SK-N-SH treated with all-trans-retinoic acid at 6 μM for 48 hours (cell line): ENCODE measurements around the gene KRR1.
"Not testable (repeated sequence)": the region's sequence is repeated elsewhere in the genome, so short reads cannot be mapped to it uniquely, and the experiment has no call there.

Source experiments
- ATAC-seq: fragments of 200-7000 bp; cut with Tn5 transposase; 3 replicates; pipeline ENCODE4 v1.9.1; 2020; ENCODE audit warnings: mild to moderate bottlenecking, moderate library complexity
- ARNTL ChIP-seq: fragments of 450-650 bp; formaldehyde crosslinking; IDR thresholded peaks from 2 replicates; pipeline ENCODE4 v1.5.0; 2020; ENCODE audit warnings: low read depth, mild to moderate bottlenecking, moderate library complexity, borderline replicate concordance
- TOX ChIP-seq: fragments of 250-450 bp; sonication (Bioruptor Pico); IDR thresholded peaks from 2 replicates; pipeline ENCODE4 v1.8.0; 2021; ENCODE audit warnings: mild to moderate bottlenecking, moderate library complexity, borderline replicate concordance
- ZC3H10 ChIP-seq: fragments of 250-450 bp; sonication (Bioruptor Pico); IDR thresholded peaks from 2 replicates; pipeline ENCODE4 v1.5.1; 2021; ENCODE audit warnings: mild to moderate bottlenecking, moderate library complexity
- ZFP30 ChIP-seq: fragments of 450-650 bp; formaldehyde crosslinking; IDR thresholded peaks from 2 replicates; pipeline ENCODE4 v1.5.0; 2022; ENCODE audit warnings: mild to moderate bottlenecking, moderate library complexity
- ZNF565 ChIP-seq: fragments of 450-650 bp; formaldehyde crosslinking; conservative IDR thresholded peaks from 2 replicates; pipeline ENCODE4 v1.5.0; 2020; ENCODE audit warnings: low read depth, mild to moderate bottlenecking, moderate library complexity
- ZNF8 ChIP-seq: fragments of 450-650 bp; formaldehyde crosslinking; IDR thresholded peaks from 2 replicates; pipeline ENCODE4 v1.5.0; 2020; ENCODE audit warnings: mild to moderate bottlenecking, moderate library complexity
- TF ChIP-seq, protein P1 (sequence below): fragments of 250-450 bp; sonication (Bioruptor Pico); IDR thresholded peaks from 2 replicates; pipeline ENCODE4 v1.5.1; 2020; ENCODE audit warnings: low read depth, mild to moderate bottlenecking, moderate library complexity

The KRR1 gene

DNA sequence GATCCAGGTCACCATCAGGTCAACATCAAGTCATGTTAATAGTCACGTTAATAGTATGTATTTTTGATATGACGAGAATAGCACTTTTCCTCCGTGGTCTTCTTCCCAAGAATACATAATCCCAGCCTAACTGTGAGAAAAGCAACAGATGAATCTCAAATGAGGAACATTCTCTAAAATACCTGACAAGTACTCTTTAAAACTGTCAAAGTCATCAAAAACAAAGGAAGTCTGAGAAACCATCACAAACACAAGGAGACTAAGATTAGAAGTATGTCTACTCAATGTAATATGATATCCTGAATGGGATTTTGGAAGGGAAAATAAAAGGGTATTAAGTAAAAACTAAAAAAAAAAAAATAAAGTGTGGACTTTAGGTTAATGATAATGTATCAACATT lies 67.7 kb downstream of the KRR1 start:
- no peak for TF ChIP-seq ZC3H10 (CRISPR knock-in tag)
- no peak for TF ChIP-seq TOX (CRISPR knock-in tag)
- TF ChIP-seq ARNTL (CRISPR knock-in tag): no peak
- TF ChIP-seq, protein P1, sequence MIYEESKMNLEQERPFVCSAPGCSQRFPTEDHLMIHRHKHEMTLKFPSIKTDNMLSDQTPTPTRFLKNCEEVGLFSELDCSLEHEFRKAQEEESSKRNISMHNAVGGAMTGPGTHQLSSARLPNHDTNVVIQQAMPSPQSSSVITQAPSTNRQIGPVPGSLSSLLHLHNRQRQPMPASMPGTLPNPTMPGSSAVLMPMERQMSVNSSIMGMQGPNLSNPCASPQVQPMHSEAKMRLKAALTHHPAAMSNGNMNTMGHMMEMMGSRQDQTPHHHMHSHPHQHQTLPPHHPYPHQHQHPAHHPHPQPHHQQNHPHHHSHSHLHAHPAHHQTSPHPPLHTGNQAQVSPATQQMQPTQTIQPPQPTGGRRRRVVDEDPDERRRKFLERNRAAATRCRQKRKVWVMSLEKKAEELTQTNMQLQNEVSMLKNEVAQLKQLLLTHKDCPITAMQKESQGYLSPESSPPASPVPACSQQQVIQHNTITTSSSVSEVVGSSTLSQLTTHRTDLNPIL (CRISPR knock-in tag): no peak
- no peak for TF ChIP-seq ZNF8
- TF ChIP-seq ZFP30 (CRISPR knock-in tag): no peak
- no peak for TF ChIP-seq ZNF565 (CRISPR knock-in tag)
- no peak for ATAC-seq

DNA sequence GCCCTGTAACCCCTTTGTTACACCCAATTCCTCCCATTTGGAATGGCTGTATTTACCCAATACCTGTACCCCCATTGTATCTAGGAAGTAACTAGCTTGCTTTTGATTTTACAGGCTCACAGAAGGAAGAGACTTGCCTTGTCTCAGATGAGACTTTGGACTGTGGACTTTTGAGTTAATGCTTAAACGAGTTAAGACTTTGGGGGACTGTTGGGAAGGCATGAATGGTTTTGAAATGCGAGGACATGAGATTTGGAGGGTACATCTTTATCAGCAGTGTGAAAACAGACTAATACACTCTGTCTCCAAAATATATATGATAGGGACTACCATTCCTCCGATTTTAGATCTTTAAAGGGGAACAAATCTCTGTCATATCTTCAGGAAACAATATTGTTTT lies 69.0 kb downstream of the KRR1 start:
- ATAC-seq: not testable (repeated sequence)

- not testable (repeated sequence) for ATAC-seq
Measured at GRCh38 chr12:75441687-75442449, 69.5 kb downstream of the KRR1 start.
